MV-4-11 (cell line): Measurements from ENCODE around the gene ARMC10.
"Not testable (repeated sequence)": the region's sequence is repeated elsewhere in the genome, so short reads cannot be mapped to it uniquely, and the experiment has no call there.

Source experiments
- DNase-seq: peaks from one replicate; lab custom pipeline; 2025; lab: John Stamatoyannopoulos, UW

ARMC10 gene

DNA sequence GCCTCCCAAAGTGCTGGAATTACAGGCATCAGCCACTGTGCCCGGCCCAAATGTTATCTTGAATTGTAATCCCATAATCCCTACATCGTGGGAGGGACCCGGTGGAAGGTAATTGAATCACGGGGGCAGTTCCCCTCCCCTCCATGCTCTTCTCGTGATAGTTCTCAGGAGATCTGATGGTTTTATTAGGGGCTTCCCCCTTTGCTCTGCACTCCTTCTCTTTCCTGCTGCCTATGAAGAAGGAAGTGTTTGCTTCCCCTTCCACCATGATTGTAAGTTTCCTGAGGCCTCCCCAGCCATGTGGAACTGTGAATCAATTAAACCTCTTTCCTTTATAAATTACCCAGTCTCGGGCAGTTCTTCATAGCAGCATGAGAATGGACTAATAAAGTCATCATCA, 3.3 kb downstream of the ARMC10 start:
- DNase-seq, result peak; percentile 19

GRCh38 chr7:103079836-103080235, 4.9 kb downstream of the ARMC10 start:
- no peak for DNase-seq

- no peak for DNase-seq
These were observed 6.0 kb downstream of the ARMC10 start for GRCh38 chr7:103080923-103081322.

DNA sequence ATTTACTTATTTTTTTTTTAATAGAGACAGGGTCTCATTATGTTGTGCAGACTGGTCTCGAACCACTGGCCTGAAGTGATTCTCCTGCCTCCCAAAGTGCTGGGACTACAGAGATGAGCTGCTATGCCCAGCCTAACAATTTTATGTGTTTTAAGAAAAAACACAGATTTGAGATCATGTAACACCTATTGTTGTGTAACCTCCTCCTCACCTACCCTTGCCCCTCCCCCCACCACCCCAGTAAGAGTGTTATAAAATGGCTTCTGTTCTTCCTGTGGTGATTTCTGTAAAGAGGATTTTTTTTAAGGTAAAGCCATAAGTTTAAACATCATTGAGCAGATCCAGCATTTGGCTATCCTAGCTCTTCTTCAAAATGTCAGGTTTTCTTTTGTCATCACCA, 7.6 kb downstream of the ARMC10 start:
- DNase-seq, result no peak

DNA sequence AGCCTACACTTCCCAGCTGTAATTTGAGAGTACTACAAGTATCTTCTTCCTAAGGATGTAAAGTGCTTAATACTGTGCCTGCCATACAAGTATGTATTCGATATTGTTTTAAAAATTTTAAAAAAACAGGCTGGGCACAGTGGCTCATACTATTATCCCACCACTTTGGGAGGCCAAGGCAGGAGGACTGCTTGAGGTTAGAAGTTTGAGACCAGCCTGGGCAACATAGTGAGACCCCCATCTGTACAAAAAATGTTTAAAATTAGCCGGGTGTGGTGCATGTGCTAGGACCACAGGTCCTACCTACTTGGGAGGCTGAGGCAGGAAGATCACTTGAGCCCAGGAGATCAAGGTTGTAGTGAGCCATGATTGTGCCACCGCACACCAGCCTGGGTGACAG, 8.3 kb downstream of the ARMC10 start:
- DNase-seq, result no peak

GRCh38 chr7:103092321-103092720, 17.4 kb downstream of the ARMC10 start:
- not testable (repeated sequence) for DNase-seq

DNA sequence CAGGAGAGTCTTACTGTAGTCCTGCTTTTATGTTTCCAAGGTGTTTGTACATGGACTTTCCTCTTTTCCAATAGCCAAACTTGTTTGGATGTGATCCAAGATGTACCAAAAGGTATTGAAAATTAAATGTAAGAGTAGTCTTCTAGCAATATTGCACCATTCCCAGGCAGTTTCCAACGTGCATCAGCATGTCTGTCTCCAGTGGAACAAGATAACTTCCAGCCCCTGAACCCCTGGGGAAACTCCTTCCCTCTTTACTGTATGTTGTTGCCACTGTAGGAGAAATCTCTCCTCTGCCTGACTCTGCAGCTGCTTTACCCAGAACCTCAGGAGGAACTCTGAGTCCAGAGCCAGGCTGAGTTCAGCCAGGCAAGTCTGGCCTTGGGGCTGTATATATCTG, 18.5 kb downstream of the ARMC10 start:
- no peak for DNase-seq

DNA sequence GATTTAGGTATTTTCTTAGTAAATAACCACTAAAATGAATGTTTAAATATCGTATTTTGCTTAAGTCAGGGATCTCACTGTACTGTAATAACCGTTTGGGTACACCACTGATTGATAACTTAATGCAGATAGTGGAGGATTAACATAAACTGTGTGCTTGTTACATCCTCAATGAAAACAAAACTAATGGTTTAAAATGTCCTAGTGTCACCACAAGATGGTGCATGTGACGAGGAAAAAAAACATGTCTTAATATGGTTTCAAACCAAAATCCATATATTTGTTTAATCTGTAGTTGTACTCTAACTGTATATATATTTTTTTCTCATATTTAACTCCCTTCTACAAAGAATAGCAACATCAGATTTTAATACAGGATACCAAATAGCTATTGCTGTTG, 19.2 kb downstream of the ARMC10 start:
- DNase-seq, result no peak

- not testable (repeated sequence) for DNase-seq
These were observed 20.6 kb downstream of the ARMC10 start for GRCh38 chr7:103095558-103095957.

DNA sequence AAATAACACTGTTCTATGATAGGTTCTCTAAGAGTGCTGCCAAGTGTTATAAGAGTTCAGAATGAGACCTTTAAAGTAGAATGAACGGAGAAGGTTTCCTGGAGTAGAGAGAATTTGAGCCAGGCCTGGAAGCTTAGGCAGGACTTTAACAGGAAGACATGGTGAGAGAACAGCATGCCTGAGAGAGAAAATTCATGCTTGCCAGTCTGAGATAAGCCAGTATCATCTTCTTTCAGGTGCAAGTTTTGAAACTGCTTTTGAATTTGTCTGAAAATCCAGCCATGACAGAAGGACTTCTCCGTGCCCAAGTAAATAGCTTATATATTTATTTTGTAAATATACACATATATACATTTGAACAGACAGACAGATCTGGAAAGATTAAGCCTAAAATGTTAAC, 22.1 kb downstream of the ARMC10 start:
- no peak for DNase-seq

- no peak for DNase-seq
These were observed 25.4 kb downstream of the ARMC10 start for GRCh38 chr7:103100348-103100747.

DNA sequence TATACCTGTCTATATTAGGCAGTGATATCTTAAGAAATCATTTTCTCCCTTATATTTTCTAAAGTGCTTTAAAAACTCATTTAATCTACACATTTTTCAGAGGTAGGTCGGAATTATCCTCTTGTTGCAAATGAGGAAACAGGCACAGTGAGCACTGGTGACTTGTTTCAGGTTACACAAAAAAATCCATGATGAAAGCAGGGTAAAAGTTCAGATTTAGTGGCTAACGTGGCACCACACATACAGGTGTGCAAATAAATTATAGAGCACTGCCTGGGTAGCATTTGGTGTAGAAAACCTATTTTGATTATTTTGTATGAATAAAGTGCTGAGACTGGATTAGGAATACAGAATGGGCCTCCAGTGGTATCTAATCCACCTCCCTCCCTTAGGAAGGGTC, 26.6 kb downstream of the ARMC10 start:
- no peak for DNase-seq

DNA sequence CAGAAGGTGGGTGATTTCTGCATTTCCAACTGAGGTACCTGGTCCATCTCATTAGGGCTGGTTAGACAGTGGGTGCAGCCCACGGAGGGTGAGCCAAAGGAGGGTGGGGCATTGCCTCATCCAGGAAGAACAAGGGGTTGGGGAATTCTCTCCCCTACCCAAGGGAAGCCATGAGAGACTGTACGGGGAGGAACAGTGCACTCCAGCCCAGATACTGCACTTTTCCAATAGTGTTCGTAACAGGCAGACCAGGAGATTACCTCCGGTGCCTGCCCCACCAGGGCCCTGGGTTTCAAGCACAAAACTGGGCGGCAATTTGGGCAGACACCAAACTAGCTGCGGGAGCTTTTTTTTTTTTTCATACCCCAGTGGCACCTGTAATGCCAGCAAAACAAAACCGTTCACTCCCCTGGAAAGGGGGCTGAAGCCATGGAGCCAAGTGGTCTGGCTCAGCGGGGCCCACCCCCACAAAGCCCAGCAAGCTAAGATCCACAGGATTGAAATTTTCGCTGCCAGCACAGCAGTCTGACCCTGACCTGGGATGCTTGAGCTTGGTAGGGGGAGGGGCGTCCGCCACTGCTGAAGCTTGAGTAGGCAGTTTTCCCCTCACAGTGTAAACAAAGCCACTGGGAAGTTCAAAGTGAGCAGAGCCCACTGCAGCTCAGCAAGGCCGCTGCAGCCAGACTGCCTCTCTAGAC, 31.2 kb downstream of the ARMC10 start:
- DNase-seq, result no peak

DNA sequence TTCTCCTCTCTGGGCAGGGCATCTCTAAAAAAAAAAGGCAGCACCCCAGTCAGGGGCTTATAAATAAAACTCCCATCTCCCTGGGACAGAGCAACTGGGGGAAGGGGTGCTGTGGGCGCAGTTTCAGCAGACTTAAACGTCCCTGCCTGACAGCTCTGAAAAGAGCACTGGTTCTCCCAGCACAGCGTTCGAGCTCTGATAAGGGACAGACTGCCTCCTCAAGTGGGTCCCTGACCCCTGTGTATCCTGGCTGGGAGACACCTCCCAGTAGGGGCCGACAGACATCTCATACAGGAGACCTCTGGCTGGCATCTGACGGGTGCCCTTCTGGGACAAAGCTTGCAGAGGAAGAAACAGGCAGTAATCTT, 31.7 kb downstream of the ARMC10 start:
- DNase-seq, result not testable (repeated sequence)

DNA sequence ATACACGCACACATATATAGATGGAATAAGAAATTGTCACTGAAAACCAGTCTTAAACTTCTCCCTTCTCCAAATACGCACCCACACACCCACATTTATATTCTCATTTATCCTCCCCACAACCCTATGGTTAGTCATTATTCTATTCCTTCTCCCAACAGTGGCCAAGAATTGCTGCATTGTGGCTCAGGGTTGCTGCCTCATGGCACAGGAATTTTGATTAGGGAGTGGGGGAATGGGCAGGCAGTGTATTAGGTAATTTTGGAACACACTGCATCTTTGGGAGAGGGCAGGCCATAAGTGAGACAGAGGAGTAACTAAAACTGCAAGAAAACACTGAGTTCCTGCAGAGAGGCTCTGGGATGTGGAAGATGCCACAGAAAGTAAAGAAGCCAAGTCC, 38.2 kb downstream of the ARMC10 start:
- no peak for DNase-seq

DNA sequence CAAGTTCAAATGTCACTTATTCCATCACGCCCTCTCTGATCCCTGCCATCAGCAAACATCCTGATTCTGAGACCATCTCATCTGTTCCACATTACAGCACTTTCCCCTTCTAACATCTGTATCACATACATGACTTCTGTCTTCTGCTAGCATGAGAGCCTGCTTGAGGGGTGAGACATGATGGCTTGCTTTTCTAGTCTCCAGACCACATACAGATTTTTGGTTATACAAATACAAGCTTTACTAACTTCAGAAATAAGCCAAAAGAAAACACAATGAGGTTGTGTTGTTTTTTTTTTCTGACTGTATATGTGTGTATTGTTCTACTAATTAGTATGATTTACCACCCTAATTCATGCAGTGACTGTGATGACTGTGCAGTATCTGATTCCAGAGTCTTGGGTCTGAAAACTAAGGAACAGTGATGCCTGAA, 39.7 kb downstream of the ARMC10 start:
- no peak for DNase-seq

GRCh38 chr7:103115771-103116170, 40.8 kb downstream of the ARMC10 start:
- DNase-seq, result no peak

DNA sequence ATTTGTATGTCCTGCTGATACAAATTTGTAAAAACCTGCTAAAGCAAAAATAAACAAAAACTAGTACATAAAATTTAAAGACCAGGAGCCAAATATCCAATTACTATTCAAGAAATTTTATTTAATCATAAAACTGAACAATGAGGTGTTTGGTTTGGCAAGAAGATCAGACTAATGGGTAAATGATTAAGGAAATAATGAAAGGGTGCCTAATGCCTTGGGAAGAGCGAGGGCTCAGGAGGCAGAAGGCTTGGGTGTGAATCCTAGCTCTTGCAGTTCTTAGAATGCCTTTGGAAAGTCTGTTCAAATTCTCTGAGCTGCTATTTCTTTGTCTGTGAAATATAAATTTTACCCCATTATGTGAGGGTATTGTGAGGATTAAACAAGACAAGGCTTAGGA, 41.6 kb downstream of the ARMC10 start:
- DNase-seq, result no peak

- no peak for DNase-seq
These were observed 42.1 kb downstream of the ARMC10 start for GRCh38 chr7:103116991-103117390.

DNA sequence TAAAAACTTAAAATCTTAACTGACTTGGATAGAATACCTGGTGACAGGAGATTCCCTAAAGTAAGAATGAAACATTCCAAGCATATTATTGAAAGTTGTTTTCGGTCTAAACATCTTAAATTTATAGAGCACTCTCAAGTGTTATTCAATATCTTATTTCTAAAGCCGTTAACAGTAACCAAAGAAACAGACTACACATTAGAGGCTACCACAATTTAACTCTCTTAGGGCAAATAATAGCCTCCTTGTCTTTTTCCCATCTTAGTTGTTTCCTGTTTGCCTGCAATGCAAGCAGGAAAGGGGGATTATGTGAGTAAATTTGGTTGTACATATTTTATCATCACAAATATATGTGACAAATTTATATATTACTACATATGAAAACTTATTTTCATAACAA, 42.5 kb downstream of the ARMC10 start:
- DNase-seq, result no peak

GRCh38 chr7:103119791-103120291, 44.9 kb downstream of the ARMC10 start:
- DNase-seq, result no peak

DNA sequence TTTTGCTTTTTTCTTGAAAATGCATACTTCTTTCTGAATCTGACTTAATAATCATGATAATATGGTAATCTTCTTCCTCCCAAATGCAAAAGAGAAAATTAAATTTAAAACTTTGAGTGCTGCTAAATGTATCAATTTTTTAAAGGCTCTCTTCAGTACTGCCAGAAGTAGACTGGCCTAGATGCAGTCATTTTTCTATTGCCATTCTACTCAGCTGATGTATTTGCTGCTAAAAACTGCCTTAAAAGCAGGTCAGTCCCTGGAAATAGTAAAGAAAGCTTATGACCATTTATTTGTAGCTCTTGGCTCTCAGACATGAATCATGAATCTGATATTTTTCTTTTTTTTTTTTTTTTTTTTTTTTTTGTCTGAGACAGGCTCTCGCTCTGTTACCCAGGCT, 45.4 kb downstream of the ARMC10 start:
- DNase-seq, result no peak

GRCh38 chr7:103121641-103122040, 46.7 kb downstream of the ARMC10 start:
- no peak for DNase-seq

DNA sequence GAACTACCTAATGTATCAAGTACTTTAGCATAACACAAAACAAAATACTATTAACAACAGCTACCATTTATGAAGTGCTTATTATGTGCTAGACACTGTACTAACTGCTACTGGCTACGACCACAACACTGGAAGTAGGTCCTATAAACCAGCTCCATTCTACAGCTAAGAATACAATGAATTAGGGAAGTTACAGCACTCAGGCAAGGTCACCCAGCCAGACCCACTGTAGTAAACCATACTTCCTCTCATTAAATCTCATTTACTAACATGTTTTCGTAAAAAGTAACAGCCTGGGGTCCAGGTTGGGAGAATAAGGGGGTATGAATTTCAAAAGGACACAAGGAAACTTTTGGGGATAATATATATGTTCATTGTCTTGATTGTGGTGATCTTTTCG, 48.6 kb downstream of the ARMC10 start:
- peak; percentile 75 for DNase-seq
